HG02623 (cell line): Measurements from ENCODE around the gene IL2RA.
"Not testable (repeated sequence)": the region's sequence is repeated elsewhere in the genome, so short reads cannot be mapped to it uniquely, and the experiment has no call there.

Experiments used
- ATAC-seq: cut with Tn5 transposase; IDR thresholded peaks from one replicate; pipeline ENCODE4 v1.9.1; 2021; ENCODE audit warnings: moderate library complexity; ENCODE audit not compliant: unreplicated experiment

IL2RA gene

DNA sequence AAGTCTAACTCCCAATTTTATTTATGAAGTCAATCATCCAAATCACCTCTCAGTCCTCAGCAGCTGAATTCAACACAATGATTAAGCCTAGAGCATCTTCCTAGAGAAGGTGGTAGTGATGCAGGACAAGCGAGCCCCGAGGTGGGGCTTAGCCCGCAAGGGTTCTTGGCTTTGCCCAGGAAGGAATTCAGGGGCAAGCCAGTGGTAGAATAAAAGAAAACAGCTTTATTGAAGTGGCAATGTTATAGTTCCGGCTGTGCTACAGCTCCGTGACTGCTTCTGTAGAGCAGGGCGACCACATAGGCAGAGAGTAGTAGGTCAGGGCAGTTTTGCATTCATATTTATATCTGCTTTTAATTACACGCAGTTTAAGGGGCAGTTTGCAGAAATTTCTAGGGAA lies 18.1 kb downstream of the IL2RA start:
- no peak for ATAC-seq

- not testable (repeated sequence) for ATAC-seq
Observed at GRCh38 chr10:6043377-6043776, 18.8 kb downstream of the IL2RA start.

DNA sequence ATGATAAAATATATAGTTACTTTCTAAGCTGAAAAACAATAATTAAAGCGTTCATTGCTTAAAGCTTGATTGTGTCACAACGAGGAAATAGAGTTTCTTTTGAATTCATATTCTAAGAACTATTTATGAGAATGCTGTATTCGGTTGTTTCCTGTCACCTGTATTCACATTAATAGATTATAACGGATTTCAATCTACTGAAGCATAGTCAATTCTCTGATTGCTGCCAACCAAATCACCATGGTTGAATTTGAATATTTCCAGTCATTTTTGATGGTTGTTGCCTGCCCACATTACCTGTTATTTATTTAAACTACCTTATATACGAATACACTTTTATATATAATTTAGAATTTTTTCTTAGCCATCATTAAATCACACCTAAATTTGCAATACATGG lies 22.0 kb downstream of the IL2RA start:
- no peak for ATAC-seq

DNA sequence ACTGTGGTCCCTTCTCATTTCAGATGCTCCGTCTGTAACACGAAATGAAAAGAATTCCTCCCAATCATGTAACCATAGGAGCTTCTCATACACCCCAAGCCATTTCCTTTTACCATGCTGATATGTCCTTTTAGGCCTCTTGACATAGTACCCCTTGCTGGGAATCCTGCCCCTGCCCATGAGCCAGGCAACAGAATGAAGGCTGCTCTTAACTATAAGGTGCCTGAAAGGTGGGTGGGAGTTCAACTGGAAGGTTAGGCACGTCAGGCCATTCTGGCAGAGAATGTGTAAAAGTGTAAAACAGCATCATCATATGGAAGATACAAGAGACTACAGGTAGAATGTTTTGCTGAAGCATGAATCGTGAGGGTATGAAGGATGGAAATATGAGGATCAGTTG lies 22.5 kb downstream of the IL2RA start:
- ATAC-seq: no peak

DNA sequence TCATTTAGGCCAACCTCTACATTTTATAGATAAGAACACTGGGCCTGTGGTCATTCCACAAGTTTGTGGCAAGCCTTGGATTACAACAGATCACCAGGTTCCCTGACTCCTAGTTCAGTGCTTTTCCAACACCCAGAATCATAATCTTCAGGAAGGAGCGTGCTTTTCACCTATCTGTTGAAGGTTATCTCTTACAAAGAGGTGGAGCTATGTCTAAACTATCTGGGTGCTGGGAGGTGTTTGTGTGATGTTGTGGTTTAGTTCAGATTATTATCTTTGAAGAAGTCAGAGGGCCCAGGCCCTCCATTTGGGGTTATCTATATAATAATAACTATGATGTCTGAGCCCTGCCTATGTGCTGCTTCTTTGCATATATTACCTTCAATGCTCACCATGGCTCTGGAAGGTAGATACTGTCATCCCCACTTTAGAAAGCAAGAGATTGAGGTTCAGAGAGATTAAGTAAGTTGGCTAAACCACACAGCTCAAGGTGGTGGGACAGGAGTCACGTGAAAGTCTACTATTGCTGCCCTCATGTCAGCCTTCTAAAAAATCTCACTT lies 24.0 kb downstream of the IL2RA start:
- ATAC-seq: no peak

DNA sequence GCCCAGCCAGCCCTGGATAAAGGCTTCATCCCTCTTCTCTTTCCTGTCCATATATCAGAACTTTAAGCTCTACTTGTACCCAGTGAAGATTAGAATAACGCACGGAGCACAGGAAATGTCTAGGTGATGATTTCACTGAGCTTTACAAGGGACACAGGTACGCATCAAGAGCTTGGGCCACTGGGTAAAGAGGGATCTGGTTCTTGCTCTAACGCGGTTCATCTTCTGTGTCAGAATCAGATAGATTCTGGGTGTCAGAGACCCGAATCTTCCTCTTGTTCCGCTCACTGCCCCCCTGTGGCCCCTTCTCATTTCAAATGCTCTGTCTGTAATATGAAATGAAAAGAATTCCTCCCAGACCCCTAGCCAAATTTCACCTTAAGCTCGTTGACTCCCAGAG lies 24.7 kb downstream of the IL2RA start:
- no peak for ATAC-seq

GRCh38 chr10:6036861-6037321 lies 25.3 kb downstream of the IL2RA start:
- no peak for ATAC-seq

GRCh38 chr10:6035931-6036575 lies 26.1 kb downstream of the IL2RA start:
- ATAC-seq: no peak

- no peak for ATAC-seq
Observed at GRCh38 chr10:6035101-6035834, 26.9 kb downstream of the IL2RA start.

DNA sequence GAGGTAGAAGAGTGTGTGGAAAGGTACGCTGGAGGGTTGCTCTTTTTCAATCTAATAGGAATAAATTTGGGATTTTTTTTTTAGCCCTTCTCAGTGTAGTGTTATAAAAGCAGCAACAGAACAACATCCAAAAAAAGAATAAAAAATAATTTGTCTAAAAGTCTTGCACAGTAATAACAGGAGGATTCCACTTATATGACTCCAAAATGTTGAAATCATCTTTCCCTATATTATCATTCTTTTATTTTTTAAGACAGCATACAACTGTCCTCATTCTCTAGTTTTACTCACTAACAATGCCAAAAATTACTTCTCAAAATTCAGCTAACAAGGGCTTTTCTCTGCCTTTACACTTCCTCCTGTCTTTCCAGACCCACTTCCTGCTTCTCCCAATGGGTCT lies 27.8 kb downstream of the IL2RA start:
- ATAC-seq: no peak

GRCh38 chr10:6033954-6034353 lies 28.2 kb downstream of the IL2RA start:
- ATAC-seq: no peak

- ATAC-seq: no peak
Observed at GRCh38 chr10:6030940-6031339, 31.2 kb downstream of the IL2RA start.

- no peak for ATAC-seq
Observed at GRCh38 chr10:6030217-6030616, 31.9 kb downstream of the IL2RA start.

GRCh38 chr10:6027929-6028328 lies 34.2 kb downstream of the IL2RA start:
- no peak for ATAC-seq

- ATAC-seq: no peak
Observed at GRCh38 chr10:6025683-6026255, 36.4 kb downstream of the IL2RA start.

GRCh38 chr10:6024334-6024682 lies 37.9 kb downstream of the IL2RA start:
- ATAC-seq: no peak

DNA sequence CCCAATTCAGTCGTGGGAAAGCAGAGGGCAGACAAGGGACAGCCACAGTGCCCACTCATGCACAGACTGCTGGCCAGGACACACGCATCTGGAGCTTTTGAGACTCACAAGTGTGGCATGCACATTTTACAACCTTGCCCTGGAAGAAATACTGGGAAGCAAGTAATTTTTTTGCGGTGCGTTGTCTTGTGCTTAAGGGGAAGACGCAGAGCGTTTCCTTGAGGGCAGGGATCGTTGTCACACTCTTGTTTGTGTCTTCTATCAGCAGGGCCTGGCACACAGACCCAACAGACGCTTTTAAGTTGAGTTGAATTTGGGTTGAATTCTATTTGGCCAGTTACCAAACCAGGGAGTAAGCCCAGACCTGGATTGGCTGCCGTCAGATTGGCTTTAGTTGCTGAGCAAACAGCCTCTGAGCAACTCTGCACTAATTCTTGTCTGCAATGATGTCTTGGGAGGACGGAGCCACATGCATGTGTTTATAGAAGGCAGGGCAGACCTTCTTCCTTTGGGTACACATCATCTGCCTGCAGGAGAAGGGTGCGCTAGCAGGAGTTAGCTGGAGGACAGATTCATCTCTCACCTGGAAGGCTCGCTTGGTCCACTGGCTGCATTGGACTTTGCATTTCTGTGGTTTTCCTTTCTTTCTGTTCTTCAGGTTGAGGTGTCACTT lies 38.4 kb downstream of the IL2RA start:
- no peak for ATAC-seq

DNA sequence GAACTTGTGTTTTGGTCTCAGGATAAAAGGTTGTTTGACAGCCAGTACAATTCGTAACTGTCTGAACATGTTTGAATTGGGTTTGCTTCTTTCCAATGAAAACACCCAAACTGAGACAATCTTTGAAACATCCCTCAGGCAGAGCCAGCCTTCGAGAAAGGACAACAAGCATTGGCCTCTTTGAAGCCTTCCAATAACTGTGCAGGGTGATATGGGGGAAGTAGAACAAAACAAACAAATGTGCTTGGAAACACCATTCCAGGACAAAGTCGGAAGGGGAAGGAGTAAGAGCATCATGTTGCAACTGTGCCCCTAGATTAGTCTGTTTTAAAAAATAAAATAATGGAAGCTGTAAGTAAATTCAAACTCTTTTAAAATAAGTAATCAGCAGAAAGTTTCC lies 39.5 kb downstream of the IL2RA start:
- ATAC-seq: no peak

GRCh38 chr10:6020826-6021225 lies 41.3 kb downstream of the IL2RA start:
- ATAC-seq: no peak

GRCh38 chr10:6019796-6020195 lies 42.4 kb downstream of the IL2RA start:
- ATAC-seq: no peak

DNA sequence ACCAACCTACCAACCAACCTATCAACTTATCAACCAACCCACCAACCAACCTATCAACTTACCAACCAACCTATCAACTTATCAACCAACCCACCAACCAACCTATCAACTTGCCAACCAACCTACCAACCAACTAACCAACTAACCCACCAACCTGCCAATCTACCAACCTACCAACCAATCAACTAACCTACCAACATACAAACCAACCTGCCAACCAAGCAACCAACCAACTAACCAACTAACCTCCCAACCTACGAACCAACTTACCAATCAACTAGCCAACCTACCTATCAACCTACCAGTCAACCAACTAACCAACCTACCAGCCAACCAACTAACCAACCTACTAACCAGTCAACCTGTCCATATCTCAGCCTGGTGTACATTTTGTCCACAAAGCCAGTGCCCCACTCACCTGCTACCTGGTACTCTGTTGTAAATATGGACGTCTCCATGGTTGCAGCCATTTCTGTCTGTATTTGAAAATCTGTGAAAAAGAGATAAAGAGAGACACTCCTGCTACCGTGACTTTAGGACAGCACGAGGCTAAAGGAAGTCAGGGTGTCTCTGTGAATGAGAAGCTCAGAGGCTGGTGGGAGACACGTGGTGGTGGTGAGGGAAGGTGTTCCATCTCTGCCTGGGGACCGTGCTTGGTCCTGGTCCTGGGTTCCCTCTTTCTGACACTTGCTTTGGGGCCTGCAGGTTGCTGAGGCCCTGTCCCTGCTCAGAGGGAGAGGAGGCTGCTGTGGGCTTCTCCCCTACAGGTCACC lies 43.0 kb downstream of the IL2RA start:
- ATAC-seq: no peak
